Large intestine (tissue), 3 donors: ENCODE measurements around the gene GDA. TPM values are rescaled to one million over a fixed set of nuclear protein-coding genes. Genes with fewer than 3 reads are reported as not detected.
A peak's percentile ranks its signal among the peaks of the same experiment; 100 is the strongest.

Experiments used
- DNase-seq, 2 donors: peaks; one replicate each; pipeline versions ENCODE4 v3.0.0 to v3.0.0-alpha.2; 2013
- H3K27ac ChIP-seq: one replicate; pipeline ENCODE4 v1.5.1; 2013; ENCODE audit warnings: low read length
- H3K27me3 ChIP-seq: 2 replicates; pipeline ENCODE4 v1.6.1; 2013; ENCODE audit warnings: low read length; ENCODE audit not compliant: control insufficient read depth, insufficient read depth
- H3K36me3 ChIP-seq: 2 replicates; pipeline ENCODE4 v1.6.1; 2013; ENCODE audit warnings: low read length; ENCODE audit not compliant: control insufficient read depth, insufficient read depth
- H3K4me1 ChIP-seq: one replicate; pipeline ENCODE4 v1.6.1; 2013; ENCODE audit warnings: low read length; ENCODE audit not compliant: control insufficient read depth, insufficient read depth
- H3K4me3 ChIP-seq: one replicate; pipeline ENCODE4 v1.5.1; 2013; ENCODE audit warnings: low read length
- H3K9me3 ChIP-seq: one replicate; pipeline ENCODE4 v1.6.1; 2013; ENCODE audit warnings: mild to moderate bottlenecking, low read depth, low read length, moderate library complexity; ENCODE audit not compliant: control insufficient read depth
- WGBS: methylation state at CpG from one replicate; pipeline ENCODE4 v1.1.5; 2013; ENCODE audit warnings: low lambda C conversion rate; ENCODE audit not compliant: insufficient coverage; 5-methylcytosine and 5-hydroxymethylcytosine counted together
- polyA plus RNA-seq: library from polyadenylated mRNA; unstranded; fragments of 120-200 nt; gene quantifications from one replicate; pipeline ENCODE4 v1.2.1, GENCODE V29; 2013

GDA gene
- polyA plus RNA-seq, 1 donor, result 97.2 TPM

- no peak overlapping the region for H3K4me3 ChIP-seq
- no peaks in the 10 kb centered on the region for H3K27me3 ChIP-seq
- no CpG with 5 or more reads among the region's 4 CpGs for WGBS
- H3K36me3 ChIP-seq, result no peaks in the 10 kb centered on the region
- no peak for DNase-seq
- peak overlapping the region; percentile 97 for H3K27ac ChIP-seq
- no peaks in the 10 kb centered on the region for H3K9me3 ChIP-seq
- peaks cover 66% of the 10 kb centered on the region for H3K4me1 ChIP-seq
Observed at GRCh38 chr9:72131206-72131605, 18.0 kb upstream of the GDA start.

- Histone ChIP-seq H3K9me3 (no peaks in the 10 kb centered on the region), H3K27me3 (no peaks in the 10 kb centered on the region), H3K4me1 (peaks cover 61% of the 10 kb centered on the region), H3K27ac (peak overlapping the region; percentile 76), H3K36me3 (no peaks in the 10 kb centered on the region), H3K4me3 (no peak overlapping the region)
- DNase-seq, result no peak
- no CpG with 5 or more reads among the region's 1 CpG for WGBS
Observed at GRCh38 chr9:72132052-72132451, 17.2 kb upstream of the GDA start.

GRCh38 chr9:72133365-72134035 is 15.7 kb upstream of the GDA start:
- H3K4me3 ChIP-seq, result no peak overlapping the region
- 20% methylated on average over 1 of the region's 3 CpGs for WGBS
- DNase-seq, result peak; percentile 74 to 88
- peak overlapping the region; percentile 76 for H3K27ac ChIP-seq
- H3K36me3 ChIP-seq, result no peaks in the 10 kb centered on the region
- peaks cover 54% of the 10 kb centered on the region for H3K4me1 ChIP-seq
- H3K27me3 ChIP-seq, result no peaks in the 10 kb centered on the region
- H3K9me3 ChIP-seq, result no peaks in the 10 kb centered on the region

GRCh38 chr9:72134801-72135200 is 14.4 kb upstream of the GDA start:
- Histone ChIP-seq H3K4me1 (peaks cover 43% of the 10 kb centered on the region), H3K4me3 (no peak overlapping the region), H3K27me3 (no peaks in the 10 kb centered on the region), H3K36me3 (no peaks in the 10 kb centered on the region), H3K9me3 (no peaks in the 10 kb centered on the region), H3K27ac (peak overlapping the region; percentile 76)
- no peak for DNase-seq
- WGBS, result no CpG with 5 or more reads among the region's 1 CpG

- H3K9me3 ChIP-seq, result no peaks in the 10 kb centered on the region
- no peaks in the 10 kb centered on the region for H3K36me3 ChIP-seq
- WGBS, result no CpG with 5 or more reads among the region's 6 CpGs
Observed at GRCh38 chr9:72137697-72138365, 11.4 kb upstream of the GDA start.

GRCh38 chr9:72139226-72139625 is 10.0 kb upstream of the GDA start:
- no peak for DNase-seq
- no peak overlapping the region for H3K4me3 ChIP-seq
- H3K27ac ChIP-seq, result no peak overlapping the region
- peaks cover 6% of the 10 kb centered on the region for H3K4me1 ChIP-seq
- no peaks in the 10 kb centered on the region for H3K9me3 ChIP-seq
- no peaks in the 10 kb centered on the region for H3K36me3 ChIP-seq
- no CpG with 5 or more reads among the region's 2 CpGs for WGBS
- H3K27me3 ChIP-seq, result no peaks in the 10 kb centered on the region

More at GRCh38 chr9:72137697-72138365, 11.4 kb upstream of the GDA start:
- Histone ChIP-seq H3K4me3 (no peak overlapping the region), H3K27me3 (no peaks in the 10 kb centered on the region), H3K27ac (no peak overlapping the region), H3K4me1 (peaks cover 15% of the 10 kb centered on the region)
- DNase-seq, result no peak

GRCh38 chr9:72140586-72140985 is 8.7 kb upstream of the GDA start:
- DNase-seq, result no peak
- H3K9me3 ChIP-seq, result no peaks in the 10 kb centered on the region

GRCh38 chr9:72141484-72141883 is 7.8 kb upstream of the GDA start:
- DNase-seq, result no peak
- WGBS, result no CpG with 5 or more reads among the region's 3 CpGs

More at GRCh38 chr9:72140586-72140985, 8.7 kb upstream of the GDA start:
- Histone ChIP-seq H3K27me3 (no peaks in the 10 kb centered on the region), H3K4me3 (no peak overlapping the region), H3K27ac (no peak overlapping the region), H3K36me3 (no peaks in the 10 kb centered on the region), H3K4me1 (no peaks in the 10 kb centered on the region)
- WGBS, result 100% methylated on average over 1 of the region's 4 CpGs

GRCh38 chr9:72144756-72145492 is 4.3 kb upstream of the GDA start:
- H3K27me3 ChIP-seq, result peaks cover 3% of the 10 kb centered on the region
- peaks cover 4% of the 10 kb centered on the region for H3K4me1 ChIP-seq
- no peaks in the 10 kb centered on the region for H3K36me3 ChIP-seq
- WGBS, result 100% methylated on average over 1 of the region's 3 CpGs
- no peaks in the 10 kb centered on the region for H3K9me3 ChIP-seq
- peak; percentile 56 to 83 for DNase-seq
- H3K27ac ChIP-seq, result peak overlapping the region; percentile 65
- H3K4me3 ChIP-seq, result no peak overlapping the region

More at GRCh38 chr9:72141484-72141883, 7.8 kb upstream of the GDA start:
- Histone ChIP-seq H3K27me3 (no peaks in the 10 kb centered on the region), H3K4me1 (no peaks in the 10 kb centered on the region), H3K9me3 (no peaks in the 10 kb centered on the region), H3K36me3 (no peaks in the 10 kb centered on the region), H3K4me3 (no peak overlapping the region), H3K27ac (no peak overlapping the region)

- Histone ChIP-seq H3K4me1 (peaks cover 4% of the 10 kb centered on the region), H3K27ac (peak overlapping the region; percentile 65), H3K36me3 (no peaks in the 10 kb centered on the region), H3K4me3 (no peak overlapping the region), H3K9me3 (no peaks in the 10 kb centered on the region), H3K27me3 (peaks cover 3% of the 10 kb centered on the region)
- no CpG with 5 or more reads among the region's 2 CpGs for WGBS
- no peak for DNase-seq
Observed at GRCh38 chr9:72145733-72146505, 3.3 kb upstream of the GDA start.
